Fibroblast of lung (primary cell): ENCODE data around the gene IGF2. TPM values are rescaled to one million over a fixed set of nuclear protein-coding genes. Genes with fewer than 3 reads are reported as not detected.

Experiments used
- DNase-seq, 2 donors: peaks; one replicate each; pipeline versions ENCODE4 v3.0.0 to v3.0.0-alpha.2; 2010; ENCODE audit warnings: low read depth in 2 of 2
- H2AFZ ChIP-seq: 2 replicates; pipeline ENCODE4 v1.5.1; 2012; ENCODE audit warnings: low read length, control low read depth, inconsistent platforms
- H3K27ac ChIP-seq: 2 replicates; pipeline ENCODE4 v1.5.1; 2011; ENCODE audit warnings: low read length, control low read depth; ENCODE audit not compliant: insufficient read depth
- H3K27me3 ChIP-seq: 2 replicates; pipeline ENCODE4 v1.5.1; 2011; ENCODE audit warnings: mild to moderate bottlenecking, low read length; ENCODE audit not compliant: control insufficient read depth, insufficient read depth
- H3K36me3 ChIP-seq: 2 replicates; pipeline ENCODE4 v1.5.1; 2011; ENCODE audit warnings: low read length; ENCODE audit not compliant: control insufficient read depth, insufficient read depth
- H3K4me1 ChIP-seq: 2 replicates; pipeline ENCODE4 v1.5.1; 2011; ENCODE audit warnings: low read length; ENCODE audit not compliant: control insufficient read depth, insufficient read depth; ENCODE audit errors: extremely low read depth
- H3K4me2 ChIP-seq: 2 replicates; pipeline ENCODE4 v1.5.1; 2011; ENCODE audit warnings: low read length, control low read depth; ENCODE audit not compliant: insufficient read depth; ENCODE audit errors: extremely low read depth
- H3K4me3 ChIP-seq, 4 experiments: fragments of 200-600 bp in 1 of 4; sonication (generic) in 1 of 4; replicated peaks in 1 of 4; 2 replicates each; pipeline ENCODE4 v1.5.1; 2011 to 2016; ENCODE audit warnings: low read length in 4 of 4, low read depth in 3 of 4, mild to moderate bottlenecking in 3 of 4, control low read depth in 2 of 4, inconsistent platforms in 1 of 4, mixed read lengths in 1 of 4; ENCODE audit not compliant: insufficient read depth in 1 of 4; ENCODE audit errors: control extremely low read depth in 1 of 4
- H3K79me2 ChIP-seq: 2 replicates; pipeline ENCODE4 v1.5.1; 2012; ENCODE audit warnings: mild to moderate bottlenecking, low read length, inconsistent platforms; ENCODE audit not compliant: control insufficient read depth, insufficient read depth
- H3K9ac ChIP-seq: 2 replicates; pipeline ENCODE4 v1.5.1; 2011; ENCODE audit warnings: mild to moderate bottlenecking, low read length, control low read depth; ENCODE audit not compliant: insufficient read depth
- H3K9me3 ChIP-seq: 2 replicates; pipeline ENCODE4 v1.5.1; 2012; ENCODE audit warnings: low read depth, low read length; ENCODE audit not compliant: control insufficient read depth, insufficient read depth
- H4K20me1 ChIP-seq: 2 replicates; pipeline ENCODE4 v1.5.1; 2011; ENCODE audit warnings: low read length; ENCODE audit not compliant: control insufficient read depth, insufficient read depth; ENCODE audit errors: extremely low read depth
- EZH2 ChIP-seq: IDR thresholded peaks from 2 replicates; pipeline ENCODE4 v1.5.1; 2012; ENCODE audit warnings: low read length, control low read depth, mild to moderate bottlenecking; ENCODE audit errors: missing control alignments
- polyA plus RNA-seq, 2 donors: library from polyadenylated mRNA; depleted of rRNA in 1 of 2; stranded (reverse) in 1 of 2; unstranded in 1 of 2; fragments of >200 nt; gene quantifications; 2 replicates each; pipeline ENCODE4 v1.2.1, GENCODE V29; 2011 to 2012; ENCODE audit warnings: missing spikeins in 1 of 2
- total RNA-seq: library from RNA; depleted of rRNA; stranded (reverse); fragments of >200 nt; gene quantifications from 2 replicates; pipeline ENCODE4 v1.2.1, GENCODE V29; 2014
- TF ChIP-seq, protein P1 (sequence below), 2 donors: IDR thresholded peaks in 1 of 2; conservative IDR thresholded peaks in 1 of 2; 1 replicate in 1 of 2; 2 replicates in 1 of 2; pipeline ENCODE4 v1.5.1; 2011 to 2012; ENCODE audit warnings: low read length in 2 of 2, control low read depth in 1 of 2, inconsistent platforms in 1 of 2, low read depth in 1 of 2, mild to moderate bottlenecking in 1 of 2

Gene IGF2
- total and polyA plus RNA-seq, 2 donors (not counting 1 experiment from before 2014, with no cell fraction given), result 0.08 to 0.17 TPM

- Histone ChIP-seq H4K20me1 (no peaks in the 10 kb centered on the region), H2AFZ (no peak overlapping the region), H3K27ac (no peak overlapping the region), H3K79me2 (no peaks in the 10 kb centered on the region), H3K4me1 (no peaks in the 10 kb centered on the region), H3K36me3 (no peaks in the 10 kb centered on the region), H3K9ac (no peak overlapping the region), H3K4me2 (no peak overlapping the region), H3K27me3 (no peaks in the 10 kb centered on the region), H3K4me3 (no peak overlapping the region), H3K9me3 (no peaks in the 10 kb centered on the region)
- no peak for DNase-seq
- no peak for TF ChIP-seq EZH2
- TF ChIP-seq, protein P1, sequence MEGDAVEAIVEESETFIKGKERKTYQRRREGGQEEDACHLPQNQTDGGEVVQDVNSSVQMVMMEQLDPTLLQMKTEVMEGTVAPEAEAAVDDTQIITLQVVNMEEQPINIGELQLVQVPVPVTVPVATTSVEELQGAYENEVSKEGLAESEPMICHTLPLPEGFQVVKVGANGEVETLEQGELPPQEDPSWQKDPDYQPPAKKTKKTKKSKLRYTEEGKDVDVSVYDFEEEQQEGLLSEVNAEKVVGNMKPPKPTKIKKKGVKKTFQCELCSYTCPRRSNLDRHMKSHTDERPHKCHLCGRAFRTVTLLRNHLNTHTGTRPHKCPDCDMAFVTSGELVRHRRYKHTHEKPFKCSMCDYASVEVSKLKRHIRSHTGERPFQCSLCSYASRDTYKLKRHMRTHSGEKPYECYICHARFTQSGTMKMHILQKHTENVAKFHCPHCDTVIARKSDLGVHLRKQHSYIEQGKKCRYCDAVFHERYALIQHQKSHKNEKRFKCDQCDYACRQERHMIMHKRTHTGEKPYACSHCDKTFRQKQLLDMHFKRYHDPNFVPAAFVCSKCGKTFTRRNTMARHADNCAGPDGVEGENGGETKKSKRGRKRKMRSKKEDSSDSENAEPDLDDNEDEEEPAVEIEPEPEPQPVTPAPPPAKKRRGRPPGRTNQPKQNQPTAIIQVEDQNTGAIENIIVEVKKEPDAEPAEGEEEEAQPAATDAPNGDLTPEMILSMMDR (conservative IDR thresholded peaks at IDR 0.05 in 1 of 2, IDR thresholded peaks at IDR 0.05 in 1 of 2; ENCODE audit: low read depth in 1 of 2, low read length in 2 of 2), result no peak
Measured at GRCh38 chr11:2113776-2114175, 25.4 kb downstream of the IGF2 start.

DNA sequence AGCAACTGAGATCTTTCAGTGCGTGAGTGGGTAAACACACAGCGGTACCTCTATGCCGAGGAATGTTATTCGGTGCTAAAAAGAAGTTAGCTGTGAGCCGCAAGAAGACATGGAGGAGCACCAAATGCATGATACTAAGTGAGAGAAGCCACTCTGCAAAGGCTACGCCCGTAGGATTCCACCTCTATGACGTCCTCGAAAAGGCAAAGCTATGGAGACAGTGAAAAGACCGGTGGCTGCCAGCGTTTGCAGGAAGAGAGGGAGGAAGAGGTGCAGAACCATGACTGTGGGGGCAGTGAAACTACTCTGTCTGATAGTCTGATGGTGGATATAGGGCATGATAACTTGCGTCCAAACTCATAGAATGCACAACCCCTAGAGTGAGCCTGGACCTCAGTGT is 28.7 kb downstream of the IGF2 start:
- no peak overlapping the region for H3K9ac ChIP-seq
- no peaks in the 10 kb centered on the region for H3K36me3 ChIP-seq
- no peak overlapping the region for H3K4me3 ChIP-seq
- no peaks in the 10 kb centered on the region for H3K9me3 ChIP-seq
- no peak overlapping the region for H3K27ac ChIP-seq
- no peaks in the 10 kb centered on the region for H3K79me2 ChIP-seq
- no peaks in the 10 kb centered on the region for H3K4me1 ChIP-seq
- no peak for DNase-seq
- H4K20me1 ChIP-seq, result no peaks in the 10 kb centered on the region
- TF ChIP-seq EZH2, result no peak
- TF ChIP-seq, protein P1 (conservative IDR thresholded peaks at IDR 0.05 in 1 of 2, IDR thresholded peaks at IDR 0.05 in 1 of 2; ENCODE audit: low read depth in 1 of 2, low read length in 2 of 2), result no peak
- H2AFZ ChIP-seq, result no peak overlapping the region
- H3K4me2 ChIP-seq, result no peak overlapping the region
- H3K27me3 ChIP-seq, result no peaks in the 10 kb centered on the region

- Histone ChIP-seq H3K27ac (no peak overlapping the region), H3K36me3 (no peaks in the 10 kb centered on the region), H3K9ac (no peak overlapping the region), H3K4me2 (no peak overlapping the region), H4K20me1 (no peaks in the 10 kb centered on the region), H3K4me1 (no peaks in the 10 kb centered on the region), H3K27me3 (no peaks in the 10 kb centered on the region), H3K9me3 (no peaks in the 10 kb centered on the region), H3K79me2 (no peaks in the 10 kb centered on the region), H2AFZ (no peak overlapping the region), H3K4me3 (no peak overlapping the region)
- DNase-seq, result peak in 1 of 2 donors; percentile 19
- TF ChIP-seq, protein P1 (conservative IDR thresholded peaks at IDR 0.05 in 1 of 2, IDR thresholded peaks at IDR 0.05 in 1 of 2; ENCODE audit: low read depth in 1 of 2, low read length in 2 of 2), result no peak
- TF ChIP-seq EZH2, result no peak
Measured at GRCh38 chr11:2109541-2110019, 29.6 kb downstream of the IGF2 start.
